Gastrocnemius medialis (tissue), 4 donors: ENCODE data around the gene RPL32.

ENCODE experiments used
- POLR2A ChIP-seq, 2 donors: fragments of 450-650 bp; IDR thresholded peaks; one replicate each; pipeline ENCODE4 v1.6.1; 2017; ENCODE audit warnings: antibody characterized with exemption in 2 of 2, mild to moderate bottlenecking in 2 of 2, moderate library complexity in 2 of 2
- TF ChIP-seq, protein P1 (sequence below), 5 experiments: fragments of 450-650 bp in 3 of 5; fragments of 200-600 bp in 2 of 5; sonication (generic) in 2 of 5; IDR thresholded peaks in 4 of 5; conservative IDR thresholded peaks in 1 of 5; 1 replicate in 4 of 5; 2 replicates in 1 of 5; pipeline ENCODE4 v1.5.1; 2016 to 2019; ENCODE audit warnings: antibody characterized with exemption in 5 of 5, mild to moderate bottlenecking in 3 of 5, moderate library complexity in 3 of 5

DNA sequence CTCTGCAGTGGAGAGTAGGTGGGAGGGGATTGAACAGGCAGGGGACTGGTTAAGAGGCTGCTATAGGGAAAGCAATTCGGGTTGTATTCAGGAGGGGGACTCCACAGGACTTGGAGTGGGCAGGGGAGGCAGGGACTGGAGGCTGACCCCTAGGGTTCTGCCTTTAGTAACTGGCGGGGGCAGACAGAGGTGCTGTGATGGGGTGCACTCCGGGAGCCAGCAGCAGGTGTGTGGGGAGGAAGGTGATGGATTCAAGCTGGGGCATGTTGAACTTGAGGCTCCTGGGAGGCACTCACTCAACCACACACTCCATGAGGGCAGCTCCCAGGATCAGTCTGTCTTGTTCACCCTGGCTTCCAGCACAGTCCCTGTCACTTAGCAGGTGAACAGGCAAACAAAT, 32.4 kb downstream of the RPL32 start:
- TF ChIP-seq POLR2A (IDR thresholded peaks at IDR 0.05): no peak
- TF ChIP-seq, protein P1, sequence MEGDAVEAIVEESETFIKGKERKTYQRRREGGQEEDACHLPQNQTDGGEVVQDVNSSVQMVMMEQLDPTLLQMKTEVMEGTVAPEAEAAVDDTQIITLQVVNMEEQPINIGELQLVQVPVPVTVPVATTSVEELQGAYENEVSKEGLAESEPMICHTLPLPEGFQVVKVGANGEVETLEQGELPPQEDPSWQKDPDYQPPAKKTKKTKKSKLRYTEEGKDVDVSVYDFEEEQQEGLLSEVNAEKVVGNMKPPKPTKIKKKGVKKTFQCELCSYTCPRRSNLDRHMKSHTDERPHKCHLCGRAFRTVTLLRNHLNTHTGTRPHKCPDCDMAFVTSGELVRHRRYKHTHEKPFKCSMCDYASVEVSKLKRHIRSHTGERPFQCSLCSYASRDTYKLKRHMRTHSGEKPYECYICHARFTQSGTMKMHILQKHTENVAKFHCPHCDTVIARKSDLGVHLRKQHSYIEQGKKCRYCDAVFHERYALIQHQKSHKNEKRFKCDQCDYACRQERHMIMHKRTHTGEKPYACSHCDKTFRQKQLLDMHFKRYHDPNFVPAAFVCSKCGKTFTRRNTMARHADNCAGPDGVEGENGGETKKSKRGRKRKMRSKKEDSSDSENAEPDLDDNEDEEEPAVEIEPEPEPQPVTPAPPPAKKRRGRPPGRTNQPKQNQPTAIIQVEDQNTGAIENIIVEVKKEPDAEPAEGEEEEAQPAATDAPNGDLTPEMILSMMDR (IDR thresholded peaks at IDR 0.05 in 4 of 5, conservative IDR thresholded peaks at IDR 0.05 in 1 of 5): no peak
